A549 (cell line): ENCODE data around the gene ERRFI1. TPM values are rescaled to one million over a fixed set of nuclear protein-coding genes. Genes with fewer than 3 reads are reported as not detected.

Experiments
- ATOH8 ChIP-seq: fragments of 250-450 bp; sonication (Bioruptor Pico); IDR thresholded peaks from 2 replicates; pipeline ENCODE4 v1.5.0; 2020; ENCODE audit warnings: low read depth, mild to moderate bottlenecking, moderate library complexity
- BHLHE40 ChIP-seq: IDR thresholded peaks from 2 replicates; pipeline ENCODE4 v1.6.1; 2012; ENCODE audit warnings: low read depth, low read length, inconsistent platforms
- CBX8 ChIP-seq: fragments of 200-600 bp; sonication (generic); IDR thresholded peaks from 2 replicates; pipeline ENCODE4 v1.6.1; 2016
- CEBPB ChIP-seq, 2 experiments: fragments of >200 bp in 1 of 2; sonication (Bioruptor Twin) in 1 of 2; formaldehyde crosslinking in 1 of 2; IDR thresholded peaks; 2 replicates each; pipeline ENCODE4 v1.6.1; 2012 to 2016
- CHD4 ChIP-seq: fragments of 200-600 bp; sonication (generic); IDR thresholded peaks from 2 replicates; pipeline ENCODE4 v1.6.1; 2016; ENCODE audit warnings: antibody characterized with exemption, mild to moderate bottlenecking, borderline replicate concordance
- E2F6 ChIP-seq: IDR thresholded peaks from 2 replicates; pipeline ENCODE4 v1.6.1; 2012; ENCODE audit warnings: low read depth, borderline replicate concordance
- EHF ChIP-seq: fragments of 250-450 bp; sonication (Bioruptor Pico); IDR thresholded peaks from 2 replicates; pipeline ENCODE4 v1.5.0; 2020; ENCODE audit warnings: mild to moderate bottlenecking
- EHMT2 ChIP-seq: fragments of 200-600 bp; sonication (generic); IDR thresholded peaks from 2 replicates; pipeline ENCODE4 v1.6.1; 2016; ENCODE audit warnings: antibody characterized with exemption, low read depth, mild to moderate bottlenecking, moderate library complexity
- EP300 ChIP-seq, 2 experiments: fragments of >200 bp; sonication (Bioruptor Twin); formaldehyde crosslinking; IDR thresholded peaks; 2 replicates in 1 of 2; 3 replicates in 1 of 2; pipeline ENCODE4 v1.6.1; 2016 to 2017
- FOXS1 ChIP-seq: fragments of 250-450 bp; sonication (Bioruptor Pico); IDR thresholded peaks from 2 replicates; pipeline ENCODE4 v1.5.0; 2020; ENCODE audit warnings: mild to moderate bottlenecking, moderate library complexity
- GATA3 ChIP-seq: IDR thresholded peaks from 2 replicates; pipeline ENCODE4 v1.6.1; 2012; ENCODE audit warnings: borderline replicate concordance
- HEYL ChIP-seq: fragments of 250-450 bp; sonication (Bioruptor Pico); IDR thresholded peaks from 2 replicates; pipeline ENCODE4 v1.8.0; 2021; ENCODE audit warnings: mild to moderate bottlenecking, moderate library complexity
- HMGXB4 ChIP-seq: fragments of 250-450 bp; sonication (Bioruptor Pico); IDR thresholded peaks from 2 replicates; pipeline ENCODE4 v1.5.0; 2021; ENCODE audit warnings: mild to moderate bottlenecking, moderate library complexity, borderline replicate concordance
- HOXA7 ChIP-seq: fragments of 250-450 bp; sonication (Bioruptor Pico); IDR thresholded peaks from 2 replicates; pipeline ENCODE4 v1.5.0; 2020; ENCODE audit warnings: mild to moderate bottlenecking, moderate library complexity
- HOXB13 ChIP-seq: fragments of 250-450 bp; sonication (Bioruptor Pico); IDR thresholded peaks from 2 replicates; pipeline ENCODE4 v1.5.0; 2020; ENCODE audit warnings: low read depth, mild to moderate bottlenecking, moderate library complexity
- HOXB5 ChIP-seq: fragments of 250-450 bp; sonication (Bioruptor Pico); IDR thresholded peaks from 2 replicates; pipeline ENCODE4 v1.5.0; 2020; ENCODE audit warnings: mild to moderate bottlenecking, moderate library complexity
- JUN ChIP-seq, 2 experiments: fragments of >200 bp; sonication (Bioruptor Twin); formaldehyde crosslinking; IDR thresholded peaks; 2 replicates in 1 of 2; 3 replicates in 1 of 2; pipeline ENCODE4 v1.6.1; 2016 to 2017
- KDM1A ChIP-seq: fragments of 200-600 bp; sonication (generic); IDR thresholded peaks from 2 replicates; pipeline ENCODE4 v1.6.1; 2016; ENCODE audit warnings: low read depth, mild to moderate bottlenecking
- MAFK ChIP-seq: fragments of 450-650 bp; IDR thresholded peaks from 2 replicates; pipeline ENCODE4 v1.6.1; 2014; ENCODE audit not compliant: partially characterized antibody
- MAX ChIP-seq: IDR thresholded peaks from 2 replicates; pipeline ENCODE4 v1.6.1; 2012
- MAZ ChIP-seq: fragments of 150-350 bp; IDR thresholded peaks from 2 replicates; pipeline ENCODE4 v1.6.1; 2014; ENCODE audit warnings: antibody characterized with exemption, low read depth, low read length, borderline replicate concordance
- MYC ChIP-seq: IDR thresholded peaks from 2 replicates; pipeline ENCODE4 v1.6.1; 2012; ENCODE audit warnings: mild to moderate bottlenecking, inconsistent platforms, low read length, improper control_type of control experiment, borderline replicate concordance
- NPAS2 ChIP-seq: fragments of 250-450 bp; sonication (Bioruptor Pico); IDR thresholded peaks from 2 replicates; pipeline ENCODE4 v1.8.0; 2022; ENCODE audit warnings: mild to moderate bottlenecking, moderate library complexity, borderline replicate concordance
- PHF8 ChIP-seq: fragments of 200-600 bp; sonication (generic); IDR thresholded peaks from 2 replicates; pipeline ENCODE4 v1.6.1; 2016; ENCODE audit warnings: low read depth, mild to moderate bottlenecking, antibody characterized with exemption, moderate library complexity, borderline replicate concordance
- POLR2A ChIP-seq: IDR thresholded peaks from 2 replicates; pipeline ENCODE4 v1.6.1; 2012; ENCODE audit warnings: mild to moderate bottlenecking, low read length
- POLR2AphosphoS2 ChIP-seq: conservative IDR thresholded peaks from 2 replicates; pipeline ENCODE4 v1.6.1; 2012; ENCODE audit warnings: low read length, improper control_type of control experiment, inconsistent platforms
- RAD21 ChIP-seq, 2 experiments: fragments of >200 bp in 1 of 2; sonication (Bioruptor Twin) in 1 of 2; formaldehyde crosslinking in 1 of 2; IDR thresholded peaks in 1 of 2; conservative IDR thresholded peaks in 1 of 2; 2 replicates in 1 of 2; 3 replicates in 1 of 2; pipeline ENCODE4 v1.6.1; 2012 to 2018; ENCODE audit warnings: inconsistent platforms in 1 of 2
- RARB ChIP-seq: fragments of 250-450 bp; sonication (Bioruptor Pico); IDR thresholded peaks from 2 replicates; pipeline ENCODE4 v1.8.0; 2021; ENCODE audit warnings: mild to moderate bottlenecking, moderate library complexity
- RCOR1 ChIP-seq: fragments of 150-350 bp; IDR thresholded peaks from 2 replicates; pipeline ENCODE4 v1.6.1; 2014; ENCODE audit warnings: antibody characterized with exemption, low read length, low read depth
- RFX5 ChIP-seq: fragments of 450-650 bp; IDR thresholded peaks from 2 replicates; pipeline ENCODE4 v1.7.1; 2014; ENCODE audit warnings: antibody characterized with exemption, mild to moderate bottlenecking, moderate library complexity
- RNF2 ChIP-seq: fragments of 200-600 bp; sonication (generic); IDR thresholded peaks from 2 replicates; pipeline ENCODE4 v1.6.1; 2016; ENCODE audit warnings: low read depth, mild to moderate bottlenecking, antibody characterized with exemption, moderate library complexity, borderline replicate concordance
- SMC3 ChIP-seq: fragments of >200 bp; sonication (Bioruptor Twin); formaldehyde crosslinking; IDR thresholded peaks from 3 replicates; pipeline ENCODE4 v1.6.1; 2018; ENCODE audit warnings: inconsistent platforms
- TFCP2L1 ChIP-seq: fragments of 250-450 bp; sonication (Bioruptor Pico); IDR thresholded peaks from 2 replicates; pipeline ENCODE4 v1.5.0; 2021; ENCODE audit warnings: mild to moderate bottlenecking
- TP53 ChIP-seq: fragments of 250-450 bp; sonication (Bioruptor Pico); IDR thresholded peaks from 2 replicates; pipeline ENCODE4 v1.5.0; 2021; ENCODE audit warnings: mild to moderate bottlenecking, moderate library complexity
- ZC3H11A ChIP-seq: fragments of 450-650 bp; IDR thresholded peaks from 2 replicates; pipeline ENCODE4 v1.6.1; 2014; ENCODE audit warnings: antibody characterized with exemption, mild to moderate bottlenecking
- ZFP36 ChIP-seq: fragments of 450-650 bp; IDR thresholded peaks from 2 replicates; pipeline ENCODE4 v1.6.1; 2014; ENCODE audit warnings: borderline replicate concordance; ENCODE audit not compliant: partially characterized antibody
- ZNF302 ChIP-seq: fragments of 250-450 bp; sonication (Bioruptor Pico); IDR thresholded peaks from 2 replicates; pipeline ENCODE4 v1.9.0; 2021; ENCODE audit warnings: inconsistent platforms, mild to moderate bottlenecking, moderate library complexity
- ZSCAN20 ChIP-seq: fragments of 250-450 bp; sonication (Bioruptor Pico); IDR thresholded peaks from 2 replicates; pipeline ENCODE4 v1.8.0; 2022; ENCODE audit warnings: mild to moderate bottlenecking, moderate library complexity
- polyA plus RNA-seq, 4 experiments: library from polyadenylated mRNA; depleted of rRNA in 3 of 4; stranded (reverse); fragments of >200 nt; fragmentation: RNase III in 1 of 4; extraction: RNeasy Plus Mini Kit Qiagen cat#74134 plus additional on column Dnase treatment in 1 of 4; gene quantifications; 2 replicates in 3 of 4; 3 replicates in 1 of 4; pipeline ENCODE4 v1.2.3, GENCODE V29; 2011 to 2017
- TF ChIP-seq, protein P1 (sequence below): fragments of >200 bp; sonication (Bioruptor Twin); formaldehyde crosslinking; IDR thresholded peaks from 3 replicates; pipeline ENCODE4 v1.5.1; 2016
- TF ChIP-seq, protein P2 (sequence below): fragments of 450-650 bp; IDR thresholded peaks from 2 replicates; pipeline ENCODE4 v1.6.1; 2014; ENCODE audit warnings: antibody characterized with exemption

The ERRFI1 gene
- polyA plus RNA-seq, 2 of the 4 experiments (the other 2 are of a cell fraction), result 51.0 to 217 TPM

DNA sequence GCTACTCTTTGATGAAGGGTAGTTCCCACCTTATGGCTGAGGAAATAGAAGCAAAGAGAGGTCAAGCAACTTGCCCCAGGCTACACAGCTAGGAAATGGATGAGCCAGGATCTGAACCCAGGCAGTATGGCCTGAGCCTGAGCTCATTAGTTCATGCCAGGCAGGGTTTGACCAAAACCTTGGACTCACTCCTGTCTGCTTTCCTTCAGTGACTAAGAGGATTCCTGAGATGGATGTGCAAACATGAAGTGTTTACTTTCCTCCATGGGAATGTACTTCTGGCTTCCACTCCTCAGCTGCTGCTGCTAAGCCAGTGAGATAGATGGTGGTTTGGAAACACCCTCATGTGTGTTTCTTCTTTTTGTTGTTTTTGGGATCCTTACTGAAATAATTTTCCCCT is 35.1 kb upstream of the ERRFI1 start (continued):
- TF ChIP-seq HMGXB4 (CRISPR knock-in tag) (no peak), HOXA7 (CRISPR knock-in tag) (no peak), ATOH8 (CRISPR knock-in tag) (no peak), RCOR1 (peak; percentile 90; the same call in 1 of the 2 replicates), EP300 (IDR thresholded peaks at IDR 0.05) (peak; percentile 77; a peak in 3 of 5 replicates), MAX (peak; percentile 81), EHMT2 (no peak), GATA3 (peak; percentile 91), ZC3H11A (no peak), CEBPB (IDR thresholded peaks at IDR 0.05) (peak in 1 of 2 experiments; percentile 78; a peak in 2 of 4 replicates), RAD21 (conservative IDR thresholded peaks at IDR 0.05 in 1 of 2, IDR thresholded peaks at IDR 0.05 in 1 of 2) (peak; percentile 42 to 55), ZSCAN20 (CRISPR knock-in tag) (peak; percentile 39), PHF8 (no peak), TFCP2L1 (CRISPR knock-in tag) (no peak), ZNF302 (CRISPR knock-in tag) (no peak), MAZ (no peak), MAFK (peak; percentile 52), EHF (CRISPR knock-in tag) (no peak), ZFP36 (peak; percentile 87), BHLHE40 (no peak), SMC3 (peak; percentile 46; the same call in 2 of the 3 replicates), HEYL (CRISPR knock-in tag) (no peak), CBX8 (no peak), HOXB5 (CRISPR knock-in tag) (no peak), NPAS2 (CRISPR knock-in tag) (no peak), POLR2AphosphoS2 (no peak), JUN (IDR thresholded peaks at IDR 0.05) (peak; percentile 37 to 91; a peak in 3 of 5 replicates), CHD4 (no peak), POLR2A (no peak), HOXB13 (CRISPR knock-in tag) (peak; percentile 52; the same call in 1 of the 2 replicates), FOXS1 (0 out of 2 replicates have a peak, but pooled peaks have one; percentile 48), RARB (CRISPR knock-in tag) (no peak), RNF2 (no peak), MYC (no peak), E2F6 (no peak), RFX5 (no peak), KDM1A (no peak), TP53 (CRISPR knock-in tag) (no peak)
- TF ChIP-seq, protein P1, sequence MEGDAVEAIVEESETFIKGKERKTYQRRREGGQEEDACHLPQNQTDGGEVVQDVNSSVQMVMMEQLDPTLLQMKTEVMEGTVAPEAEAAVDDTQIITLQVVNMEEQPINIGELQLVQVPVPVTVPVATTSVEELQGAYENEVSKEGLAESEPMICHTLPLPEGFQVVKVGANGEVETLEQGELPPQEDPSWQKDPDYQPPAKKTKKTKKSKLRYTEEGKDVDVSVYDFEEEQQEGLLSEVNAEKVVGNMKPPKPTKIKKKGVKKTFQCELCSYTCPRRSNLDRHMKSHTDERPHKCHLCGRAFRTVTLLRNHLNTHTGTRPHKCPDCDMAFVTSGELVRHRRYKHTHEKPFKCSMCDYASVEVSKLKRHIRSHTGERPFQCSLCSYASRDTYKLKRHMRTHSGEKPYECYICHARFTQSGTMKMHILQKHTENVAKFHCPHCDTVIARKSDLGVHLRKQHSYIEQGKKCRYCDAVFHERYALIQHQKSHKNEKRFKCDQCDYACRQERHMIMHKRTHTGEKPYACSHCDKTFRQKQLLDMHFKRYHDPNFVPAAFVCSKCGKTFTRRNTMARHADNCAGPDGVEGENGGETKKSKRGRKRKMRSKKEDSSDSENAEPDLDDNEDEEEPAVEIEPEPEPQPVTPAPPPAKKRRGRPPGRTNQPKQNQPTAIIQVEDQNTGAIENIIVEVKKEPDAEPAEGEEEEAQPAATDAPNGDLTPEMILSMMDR, result no peak
- TF ChIP-seq, protein P2, sequence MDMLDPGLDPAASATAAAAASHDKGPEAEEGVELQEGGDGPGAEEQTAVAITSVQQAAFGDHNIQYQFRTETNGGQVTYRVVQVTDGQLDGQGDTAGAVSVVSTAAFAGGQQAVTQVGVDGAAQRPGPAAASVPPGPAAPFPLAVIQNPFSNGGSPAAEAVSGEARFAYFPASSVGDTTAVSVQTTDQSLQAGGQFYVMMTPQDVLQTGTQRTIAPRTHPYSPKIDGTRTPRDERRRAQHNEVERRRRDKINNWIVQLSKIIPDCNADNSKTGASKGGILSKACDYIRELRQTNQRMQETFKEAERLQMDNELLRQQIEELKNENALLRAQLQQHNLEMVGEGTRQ, result peak; percentile 5; the same call in 1 of the 2 replicates
